ENCODE results near the gene YPEL5.

Gene YPEL5

GRCh38 chr2:30205456-30205855, 58.6 kb downstream of the YPEL5 start:
- no peak for DNase-seq (ENCODE audit: low read depth in 3 of 3)

GRCh38 chr2:30206461-30207430, 59.9 kb downstream of the YPEL5 start:
- no peak for DNase-seq (ENCODE audit: low read depth in 3 of 3)

- no peak for DNase-seq (ENCODE audit: low read depth in 3 of 3)
Observed at GRCh38 chr2:30208453-30208852, 61.6 kb downstream of the YPEL5 start.

GRCh38 chr2:30209227-30209626, 62.4 kb downstream of the YPEL5 start:
- no peak for DNase-seq (ENCODE audit: low read depth in 3 of 3)
